Astrocyte (in vitro differentiated cells and primary cell): ENCODE measurements around the gene THADA. TPM values are rescaled to one million over a fixed set of nuclear protein-coding genes. Genes with fewer than 3 reads are reported as not detected.
A peak's percentile ranks its signal among the peaks of the same experiment; 100 is the strongest.
"Not testable (repeated sequence)": the region's sequence is repeated elsewhere in the genome, so short reads cannot be mapped to it uniquely, and the experiment has no call there.

Experiments
- DNase-seq: peaks from one replicate; pipeline ENCODE4 v3.0.0-alpha.2; 2010; ENCODE audit warnings: low read depth
- FAIRE-seq: peaks from 2 replicates; lab custom pipeline; 2011; peaks lifted over from hg19 to GRCh38; lab: Jason Lieb, UNC
- H2AFZ ChIP-seq: 2 replicates; pipeline ENCODE4 v1.6.0; 2012; ENCODE audit warnings: low read depth, low read length, inconsistent platforms
- H3K27ac ChIP-seq: 2 replicates; pipeline ENCODE4 v1.5.1; 2011; ENCODE audit warnings: low read depth, low read length, inconsistent platforms
- H3K27me3 ChIP-seq: 2 replicates; pipeline ENCODE4 v1.6.0; 2011; ENCODE audit warnings: low read length, inconsistent platforms; ENCODE audit not compliant: insufficient read depth
- H3K36me3 ChIP-seq: 2 replicates; pipeline ENCODE4 v1.5.1; 2011; ENCODE audit warnings: low read length, inconsistent platforms; ENCODE audit not compliant: insufficient read depth
- H3K4me1 ChIP-seq: 2 replicates; pipeline ENCODE4 v1.5.1; 2011; ENCODE audit warnings: low read length, inconsistent platforms; ENCODE audit not compliant: insufficient read depth
- H3K4me2 ChIP-seq: 2 replicates; pipeline ENCODE4 v1.6.0; 2012; ENCODE audit warnings: low read length, inconsistent platforms
- H3K4me3 ChIP-seq: 2 replicates; pipeline ENCODE4 v1.5.1; 2011; ENCODE audit warnings: low read depth, mild to moderate bottlenecking, low read length, inconsistent platforms; ENCODE audit not compliant: insufficient read depth
- H3K79me2 ChIP-seq: 2 replicates; pipeline ENCODE4 v1.6.0; 2012; ENCODE audit warnings: mild to moderate bottlenecking, low read length, inconsistent platforms; ENCODE audit not compliant: insufficient read depth
- H3K9ac ChIP-seq: 2 replicates; pipeline ENCODE4 v1.6.0; 2012; ENCODE audit warnings: mild to moderate bottlenecking, low read length, inconsistent platforms
- H3K9me3 ChIP-seq: 2 replicates; pipeline ENCODE4 v1.5.1; 2012; ENCODE audit warnings: low read depth, mild to moderate bottlenecking, low read length, inconsistent platforms; ENCODE audit not compliant: insufficient read depth
- H4K20me1 ChIP-seq: 2 replicates; pipeline ENCODE4 v1.6.0; 2012; ENCODE audit warnings: low read length, inconsistent platforms; ENCODE audit not compliant: insufficient read depth
- H3K27ac Mint-ChIP-seq: one replicate; pipeline ENCODE4 v1.8.0; 2021; ENCODE audit warnings: mild to moderate bottlenecking, mixed read lengths; ENCODE audit not compliant: unreplicated experiment
- H3K27me3 Mint-ChIP-seq: one replicate; pipeline ENCODE4 v1.8.0; 2021; ENCODE audit warnings: low read depth, mixed read lengths; ENCODE audit not compliant: unreplicated experiment
- H3K36me3 Mint-ChIP-seq: one replicate; pipeline ENCODE4 v1.8.0; 2021; ENCODE audit warnings: low read depth, mixed read lengths; ENCODE audit not compliant: unreplicated experiment
- H3K4me1 Mint-ChIP-seq: one replicate; pipeline ENCODE4 v1.8.0; 2021; ENCODE audit warnings: low read depth, mixed read lengths; ENCODE audit not compliant: unreplicated experiment
- H3K4me3 Mint-ChIP-seq: one replicate; pipeline ENCODE4 v1.8.0; 2021; ENCODE audit warnings: mild to moderate bottlenecking, moderate library complexity, mixed read lengths; ENCODE audit not compliant: unreplicated experiment
- H3K9me3 Mint-ChIP-seq: one replicate; pipeline ENCODE4 v1.8.0; 2021; ENCODE audit warnings: mild to moderate bottlenecking, mixed read lengths; ENCODE audit not compliant: unreplicated experiment
- CTCF ChIP-seq: IDR thresholded peaks from 2 replicates; pipeline ENCODE4 v1.5.1; 2011; ENCODE audit warnings: low read depth, mild to moderate bottlenecking, inconsistent platforms, low read length, moderate library complexity; ENCODE audit not compliant: insufficient read depth
- EZH2 ChIP-seq: IDR thresholded peaks from 2 replicates; pipeline ENCODE4 v1.6.1; 2012; ENCODE audit warnings: mild to moderate bottlenecking, low read length, inconsistent platforms; ENCODE audit not compliant: insufficient read depth
- total RNA-seq: library from RNA; stranded (reverse); gene quantifications from 2 replicates; pipeline ENCODE4 v1.2.1, GENCODE V29; 2021

The THADA gene
- total RNA-seq, 1 donor from 2014 or later, result 16.2 TPM

- peaks cover 11% of the 10 kb centered on the region for H3K36me3 ChIP-seq
- H3K27me3 ChIP-seq, result no peaks in the 10 kb centered on the region
- no peak overlapping the region for H3K4me2 ChIP-seq
- peaks cover 13% of the 10 kb centered on the region for H3K9me3 ChIP-seq
- no peak overlapping the region for H3K27ac Mint-ChIP-seq
- no peak overlapping the region for H3K9ac ChIP-seq
- H2AFZ ChIP-seq, result no peak overlapping the region
- H3K9me3 Mint-ChIP-seq, result peaks cover 35% of the 10 kb centered on the region
- TF ChIP-seq CTCF, result no peak
- no peak for TF ChIP-seq EZH2
- H3K4me3 ChIP-seq, result no peak overlapping the region
- peaks cover 10% of the 10 kb centered on the region for H3K4me1 Mint-ChIP-seq
- peaks cover 5% of the 10 kb centered on the region for H3K4me1 ChIP-seq
- FAIRE-seq (no peak), DNase-seq (no peak)
- H3K36me3 Mint-ChIP-seq, result peaks cover 48% of the 10 kb centered on the region
- H3K79me2 ChIP-seq, result no peaks in the 10 kb centered on the region
- no peaks in the 10 kb centered on the region for H4K20me1 ChIP-seq
- H3K4me3 Mint-ChIP-seq, result no peak overlapping the region
- no peaks in the 10 kb centered on the region for H3K27me3 Mint-ChIP-seq
- H3K27ac ChIP-seq, result no peak overlapping the region
These were observed 307.2 kb downstream of the THADA start for GRCh38 chr2:43288417-43289305.

GRCh38 chr2:43285987-43286386, 309.9 kb downstream of the THADA start:
- Histone ChIP-seq H3K4me3 (no peak overlapping the region), H3K4me2 (no peak overlapping the region), H3K36me3 (peaks cover 11% of the 10 kb centered on the region), H3K9me3 (peaks cover 13% of the 10 kb centered on the region), H3K27me3 (no peaks in the 10 kb centered on the region), H3K4me1 (no peaks in the 10 kb centered on the region), H4K20me1 (no peaks in the 10 kb centered on the region), H2AFZ (no peak overlapping the region), H3K79me2 (no peaks in the 10 kb centered on the region), H3K9ac (no peak overlapping the region), H3K27ac (no peak overlapping the region)
- peaks cover 3% of the 10 kb centered on the region for H3K4me1 Mint-ChIP-seq
- H3K4me3 Mint-ChIP-seq, result no peak overlapping the region
- DNase-seq (no peak), FAIRE-seq (no peak)
- H3K36me3 Mint-ChIP-seq, result peaks cover 58% of the 10 kb centered on the region
- TF ChIP-seq CTCF (no peak), EZH2 (no peak)
- H3K9me3 Mint-ChIP-seq, result peaks cover 42% of the 10 kb centered on the region
- no peak overlapping the region for H3K27ac Mint-ChIP-seq
- H3K27me3 Mint-ChIP-seq, result no peaks in the 10 kb centered on the region

GRCh38 chr2:43284967-43285366, 310.9 kb downstream of the THADA start:
- H3K9me3 ChIP-seq, result peaks cover 13% of the 10 kb centered on the region
- Mint-ChIP-seq H3K9me3 (peaks cover 42% of the 10 kb centered on the region), H3K4me3 (no peak overlapping the region), H3K27me3 (no peaks in the 10 kb centered on the region), H3K4me1 (peaks cover 3% of the 10 kb centered on the region), H3K36me3 (peaks cover 58% of the 10 kb centered on the region), H3K27ac (peak overlapping the region; percentile 50)
- peaks cover 11% of the 10 kb centered on the region for H3K36me3 ChIP-seq
- H3K4me1 ChIP-seq, result no peaks in the 10 kb centered on the region
- H4K20me1 ChIP-seq, result no peaks in the 10 kb centered on the region
- no peak for DNase-seq
- no peak overlapping the region for H2AFZ ChIP-seq
- no peak overlapping the region for H3K27ac ChIP-seq
- H3K4me2 ChIP-seq, result no peak overlapping the region
- H3K4me3 ChIP-seq, result no peak overlapping the region
- H3K27me3 ChIP-seq, result no peaks in the 10 kb centered on the region
- no peak overlapping the region for H3K9ac ChIP-seq
- TF ChIP-seq CTCF (no peak), EZH2 (no peak)
- FAIRE-seq, result no peak
- no peaks in the 10 kb centered on the region for H3K79me2 ChIP-seq

- not testable (repeated sequence) for H3K27ac ChIP-seq, H3K27me3 Mint-ChIP-seq, H3K4me1 ChIP-seq, H4K20me1 ChIP-seq, FAIRE-seq, H3K4me1 Mint-ChIP-seq, H2AFZ ChIP-seq, H3K27ac Mint-ChIP-seq, H3K4me2 ChIP-seq, H3K4me3 ChIP-seq, H3K9ac ChIP-seq, H3K79me2 ChIP-seq, H3K27me3 ChIP-seq, DNase-seq, H3K4me3 Mint-ChIP-seq
- Mint-ChIP-seq H3K36me3 (peaks cover 56% of the 10 kb centered on the region), H3K9me3 (peaks cover 42% of the 10 kb centered on the region)
- peaks cover 13% of the 10 kb centered on the region for H3K9me3 ChIP-seq
- peaks cover 11% of the 10 kb centered on the region for H3K36me3 ChIP-seq
These were observed 311.5 kb downstream of the THADA start for GRCh38 chr2:43284347-43284746.
